GM12801 (cell line): Measurements from ENCODE around the gene KCNN3.

ENCODE experiments used
- TF ChIP-seq, protein P1 (sequence below): IDR thresholded peaks from one replicate; pipeline ENCODE4 v1.5.1; 2011; ENCODE audit warnings: control low read depth; ENCODE audit not compliant: insufficient read length; ENCODE audit errors: extremely low read depth

Gene KCNN3

DNA sequence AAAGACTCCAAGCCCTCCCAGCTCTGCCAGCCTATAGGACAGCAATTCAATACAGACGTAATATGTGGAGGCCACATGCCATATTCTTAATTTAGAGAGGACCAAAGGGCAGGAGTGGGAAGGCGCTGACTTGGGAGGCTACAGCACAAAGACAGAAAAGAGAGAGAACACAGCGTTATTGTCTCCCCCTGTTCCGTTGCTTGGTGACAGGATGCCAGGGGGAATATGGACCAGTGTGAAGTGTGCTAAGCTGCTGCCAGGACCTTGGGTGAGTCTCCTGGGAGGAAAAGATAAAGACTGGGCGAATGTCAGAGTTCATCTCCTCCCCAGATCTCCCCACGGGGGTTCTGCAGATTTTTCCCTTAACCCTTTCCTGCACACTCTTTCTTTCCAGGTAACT, 160.0 kb downstream of the KCNN3 start:
- TF ChIP-seq, protein P1, sequence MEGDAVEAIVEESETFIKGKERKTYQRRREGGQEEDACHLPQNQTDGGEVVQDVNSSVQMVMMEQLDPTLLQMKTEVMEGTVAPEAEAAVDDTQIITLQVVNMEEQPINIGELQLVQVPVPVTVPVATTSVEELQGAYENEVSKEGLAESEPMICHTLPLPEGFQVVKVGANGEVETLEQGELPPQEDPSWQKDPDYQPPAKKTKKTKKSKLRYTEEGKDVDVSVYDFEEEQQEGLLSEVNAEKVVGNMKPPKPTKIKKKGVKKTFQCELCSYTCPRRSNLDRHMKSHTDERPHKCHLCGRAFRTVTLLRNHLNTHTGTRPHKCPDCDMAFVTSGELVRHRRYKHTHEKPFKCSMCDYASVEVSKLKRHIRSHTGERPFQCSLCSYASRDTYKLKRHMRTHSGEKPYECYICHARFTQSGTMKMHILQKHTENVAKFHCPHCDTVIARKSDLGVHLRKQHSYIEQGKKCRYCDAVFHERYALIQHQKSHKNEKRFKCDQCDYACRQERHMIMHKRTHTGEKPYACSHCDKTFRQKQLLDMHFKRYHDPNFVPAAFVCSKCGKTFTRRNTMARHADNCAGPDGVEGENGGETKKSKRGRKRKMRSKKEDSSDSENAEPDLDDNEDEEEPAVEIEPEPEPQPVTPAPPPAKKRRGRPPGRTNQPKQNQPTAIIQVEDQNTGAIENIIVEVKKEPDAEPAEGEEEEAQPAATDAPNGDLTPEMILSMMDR, result no peak

DNA sequence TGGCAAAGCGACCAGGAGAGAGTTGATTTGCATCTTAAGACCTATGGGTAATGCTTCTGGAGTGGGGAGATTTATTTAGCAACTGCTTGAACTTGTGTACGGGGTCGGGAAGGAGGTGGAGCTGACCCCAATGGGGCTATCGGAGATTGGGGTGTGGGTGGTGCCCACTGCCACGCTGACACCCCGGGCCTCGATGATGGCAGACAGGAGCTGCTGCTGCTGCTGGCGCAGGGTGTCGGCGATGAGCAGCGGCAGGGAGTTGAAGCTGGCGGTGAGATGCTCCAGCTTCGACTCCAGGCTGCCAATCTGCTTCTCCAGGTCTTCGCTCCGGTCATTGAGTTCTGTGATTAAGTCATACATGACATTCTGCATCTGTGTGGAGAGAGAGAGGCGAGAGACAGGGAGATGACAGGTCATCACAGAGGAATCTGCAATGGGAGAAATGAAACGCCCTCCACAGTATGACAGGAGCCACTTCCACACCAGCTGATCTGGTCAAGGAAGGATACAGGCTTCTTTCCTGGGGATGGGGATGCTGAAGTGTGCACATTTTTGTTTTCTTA, 162.1 kb downstream of the KCNN3 start:
- TF ChIP-seq, protein P1, result no peak

DNA sequence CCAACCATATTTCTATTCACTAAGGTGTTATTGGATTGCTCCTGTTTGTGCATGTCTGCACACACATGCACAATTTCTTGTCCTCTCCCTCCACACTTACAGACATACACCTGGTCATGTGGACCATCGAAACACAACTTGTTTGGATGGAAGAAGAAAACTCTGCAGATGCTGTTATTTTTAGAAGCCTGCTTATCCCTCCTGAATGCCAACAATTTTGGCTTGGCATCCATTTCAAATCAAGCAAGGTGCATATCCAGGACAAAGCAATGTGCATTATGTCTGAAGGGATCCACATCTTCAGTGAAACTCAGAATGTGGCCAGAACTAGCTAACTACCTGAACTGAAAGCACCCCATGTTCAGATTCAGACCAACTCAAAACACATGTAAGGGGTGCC, 163.2 kb downstream of the KCNN3 start:
- TF ChIP-seq, protein P1, result no peak

DNA sequence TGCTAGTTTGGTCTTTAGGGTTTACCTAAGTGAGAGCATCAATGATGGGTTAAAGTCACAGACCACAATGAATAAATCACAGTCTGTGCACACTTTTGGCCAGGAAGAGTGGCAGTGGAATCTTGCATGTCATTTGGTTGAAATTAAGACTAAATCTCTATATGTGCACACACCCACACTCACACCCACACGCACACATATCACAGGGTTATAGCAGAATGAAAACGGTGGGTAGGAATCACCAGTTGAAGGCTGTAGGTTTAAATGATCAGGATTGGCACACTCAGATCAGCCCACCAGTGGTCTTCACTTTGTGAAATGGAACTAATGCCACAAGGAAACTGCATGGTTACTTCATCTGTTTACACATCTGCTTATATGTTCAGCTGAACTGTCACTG, 164.5 kb downstream of the KCNN3 start:
- TF ChIP-seq, protein P1, result no peak

DNA sequence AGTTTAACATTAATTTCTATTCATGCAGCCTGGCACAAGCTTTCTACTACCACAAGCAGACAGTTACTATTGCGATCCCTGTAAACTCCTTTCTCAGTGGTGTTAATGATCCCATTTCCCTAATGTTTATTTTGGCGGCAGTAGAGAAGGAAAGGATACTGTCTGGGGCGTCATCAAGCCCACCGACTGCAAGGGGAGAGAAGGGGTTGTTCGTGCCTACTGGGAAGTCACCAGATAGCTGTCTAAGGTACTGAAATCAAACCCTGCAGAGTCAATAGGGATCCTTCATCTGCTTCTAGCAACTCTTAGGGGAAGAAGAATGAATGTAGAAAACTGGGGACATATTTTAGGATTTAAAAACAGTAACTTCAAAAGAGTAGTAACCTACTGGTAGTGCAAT, 166.9 kb downstream of the KCNN3 start:
- TF ChIP-seq, protein P1, result no peak

DNA sequence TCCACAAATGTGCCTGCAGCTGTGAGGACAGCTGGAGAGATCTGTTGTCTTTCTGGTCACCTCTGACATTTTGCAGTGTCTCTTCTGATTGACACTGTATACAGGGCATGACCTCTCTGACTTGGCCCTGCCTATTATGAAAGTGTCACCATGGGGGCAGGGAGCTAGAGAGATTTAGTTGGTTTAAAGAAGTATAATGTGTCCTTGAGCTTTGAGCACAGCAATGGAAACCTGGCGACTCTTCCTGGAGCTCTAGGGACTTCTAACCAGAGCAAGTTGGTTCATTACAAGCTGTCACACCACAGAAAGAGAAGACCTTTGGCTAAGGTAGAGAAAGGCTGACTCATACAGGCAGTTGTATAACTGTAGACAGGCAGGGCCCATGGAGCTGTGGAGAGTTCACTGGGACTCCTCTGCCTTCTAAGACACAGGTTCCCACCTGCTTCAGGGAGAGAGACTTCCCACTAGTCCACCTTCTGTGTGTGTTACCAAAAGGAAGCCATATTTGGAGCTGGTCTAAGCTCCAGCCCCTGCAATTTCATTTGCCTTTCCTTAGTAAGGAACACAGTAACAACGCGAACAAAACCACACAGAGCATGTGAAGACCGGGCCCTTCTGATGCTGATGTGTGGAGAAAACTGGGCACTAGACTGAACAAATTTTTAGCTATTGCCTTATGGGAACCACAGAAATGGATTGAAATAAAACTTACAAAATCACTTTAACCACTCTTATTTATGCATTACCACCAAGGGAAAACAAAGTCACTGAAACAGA, 171.6 kb downstream of the KCNN3 start:
- TF ChIP-seq, protein P1, result no peak

DNA sequence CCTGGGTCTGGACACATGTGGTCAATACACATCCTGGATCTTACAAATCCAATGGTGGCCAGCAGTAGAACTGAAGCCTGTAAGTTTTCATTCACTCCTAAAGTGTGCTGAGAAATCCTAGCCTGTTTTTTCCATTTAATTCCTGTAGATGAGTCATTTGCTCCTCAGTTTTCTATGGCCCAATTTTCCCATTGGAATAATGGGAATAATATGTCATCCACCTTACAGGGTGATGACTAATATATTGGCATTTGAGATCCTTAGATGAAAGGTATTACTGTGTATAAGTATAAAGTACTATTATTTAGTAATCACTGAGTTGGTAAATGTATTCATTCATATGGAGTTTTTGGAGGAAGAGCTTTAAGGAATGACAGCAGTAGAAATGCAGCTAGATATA, 172.4 kb downstream of the KCNN3 start:
- TF ChIP-seq, protein P1, result no peak
